Activated naive CD4-positive, alpha-beta T cell treated with anti-CD3 and anti-CD28 coated beads for 36 hours (primary cell): ENCODE data around the gene ZNF443. TPM values are rescaled to one million over a fixed set of nuclear protein-coding genes. Genes with fewer than 3 reads are reported as not detected.
"Not testable (repeated sequence)": the region's sequence is repeated elsewhere in the genome, so short reads cannot be mapped to it uniquely, and the experiment has no call there.

ENCODE experiments used
- CTCF ChIA-PET: fragments of 350-600 bp; sonication (Branson Sonifier 250); formaldehyde crosslinking; loops from one replicate; lab custom pipeline; 2021; ENCODE audit warnings: antibody characterized with exemption; lab: Charles Lee
- DNase-seq: peaks from one replicate; pipeline ENCODE4 v3.0.0-alpha.2; 2020
- H3K27ac Mint-ChIP-seq: one replicate; pipeline ENCODE4 v1.8.0; 2021; ENCODE audit warnings: mild to moderate bottlenecking, mixed read lengths
- H3K27me3 Mint-ChIP-seq: one replicate; pipeline ENCODE4 v1.8.0; 2021; ENCODE audit warnings: low read depth, mixed read lengths
- H3K36me3 Mint-ChIP-seq: one replicate; pipeline ENCODE4 v1.8.0; 2021; ENCODE audit warnings: low read depth, mixed read lengths
- H3K4me1 Mint-ChIP-seq: one replicate; pipeline ENCODE4 v1.8.0; 2021; ENCODE audit warnings: low read depth, mixed read lengths
- H3K4me3 Mint-ChIP-seq: one replicate; pipeline ENCODE4 v1.8.0; 2021; ENCODE audit warnings: mild to moderate bottlenecking, moderate library complexity, mixed read lengths
- H3K9me3 Mint-ChIP-seq: one replicate; pipeline ENCODE4 v1.8.0; 2021; ENCODE audit warnings: mixed read lengths
- intact Hi-C: fragments of 100-400 bp; cut with micrococcal nuclease; formaldehyde crosslinking; loops from one replicate; pipeline ENCODE4 v1.15.1; 2023
- total RNA-seq, 2 experiments: library from RNA; stranded (reverse); gene quantifications; one replicate each; pipeline ENCODE4 v1.2.3, GENCODE V29; 2021

Gene ZNF443
- total RNA-seq, 2 experiments from 2014 or later: 3.7 to 4.1 TPM

GRCh38 chr19:12464769-12465168 lies 23.9 kb upstream of the ZNF443 start:
- DNase-seq: no peak
- CTCF ChIA-PET: no interaction called here
- no peaks in the 10 kb centered on the region for H3K4me1 Mint-ChIP-seq
- H3K9me3 Mint-ChIP-seq: peaks cover 32% of the 10 kb centered on the region
- peaks cover 46% of the 10 kb centered on the region for H3K36me3 Mint-ChIP-seq
- H3K27me3 Mint-ChIP-seq: no peaks in the 10 kb centered on the region
- intact Hi-C loops: no loop called here
- H3K4me3 Mint-ChIP-seq: no peak overlapping the region
- no peak overlapping the region for H3K27ac Mint-ChIP-seq

DNA sequence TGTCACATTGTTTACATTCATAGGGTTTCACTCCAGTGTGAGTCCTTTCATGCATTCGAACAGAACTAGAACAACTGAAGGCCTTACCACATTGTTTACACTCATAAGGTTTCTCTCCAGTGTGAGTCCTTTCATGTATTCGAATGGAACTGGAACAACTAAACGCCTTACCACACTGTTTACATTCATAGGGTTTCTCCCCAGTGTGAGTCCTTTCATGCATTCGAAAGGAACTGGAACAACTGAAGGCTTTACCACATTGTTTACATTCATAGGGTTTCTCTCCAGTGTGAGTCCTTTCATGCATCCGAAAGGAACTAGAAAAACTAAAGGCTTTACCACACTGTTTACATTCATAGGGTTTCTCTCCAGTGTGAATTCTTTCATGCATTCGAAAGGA lies 23.3 kb upstream of the ZNF443 start:
- H3K9me3 Mint-ChIP-seq: peaks cover 36% of the 10 kb centered on the region
- intact Hi-C loops, H3K4me3 Mint-ChIP-seq, H3K27me3 Mint-ChIP-seq, DNase-seq, CTCF ChIA-PET, H3K27ac Mint-ChIP-seq, H3K4me1 Mint-ChIP-seq: not testable (repeated sequence)
- H3K36me3 Mint-ChIP-seq: peaks cover 52% of the 10 kb centered on the region

- Mint-ChIP-seq H3K27ac (no peak overlapping the region), H3K36me3 (peaks cover 25% of the 10 kb centered on the region), H3K4me1 (no peaks in the 10 kb centered on the region), H3K4me3 (no peak overlapping the region), H3K9me3 (peaks cover 24% of the 10 kb centered on the region), H3K27me3 (no peaks in the 10 kb centered on the region)
- intact Hi-C loops: no loop called here
- CTCF ChIA-PET: no interaction called here
- DNase-seq: no peak
Measured at GRCh38 chr19:12453495-12453894, 12.7 kb upstream of the ZNF443 start.

- Mint-ChIP-seq H3K27me3 (no peaks in the 10 kb centered on the region), H3K27ac (no peak overlapping the region), H3K4me1 (no peaks in the 10 kb centered on the region), H3K9me3 (peaks cover 14% of the 10 kb centered on the region), H3K4me3 (no peak overlapping the region), H3K36me3 (peaks cover 12% of the 10 kb centered on the region)
- intact Hi-C loops: no loop called here
- CTCF ChIA-PET: interaction anchor here (1.0 to 1.8 kb wide), 2 partner anchors 10 to 527 kb away, joined by 3 to 6 read pairs; partner anchors contain the start of gene ZNF443
- DNase-seq: no peak
Measured at GRCh38 chr19:12450844-12451243, 10.0 kb upstream of the ZNF443 start.

DNA sequence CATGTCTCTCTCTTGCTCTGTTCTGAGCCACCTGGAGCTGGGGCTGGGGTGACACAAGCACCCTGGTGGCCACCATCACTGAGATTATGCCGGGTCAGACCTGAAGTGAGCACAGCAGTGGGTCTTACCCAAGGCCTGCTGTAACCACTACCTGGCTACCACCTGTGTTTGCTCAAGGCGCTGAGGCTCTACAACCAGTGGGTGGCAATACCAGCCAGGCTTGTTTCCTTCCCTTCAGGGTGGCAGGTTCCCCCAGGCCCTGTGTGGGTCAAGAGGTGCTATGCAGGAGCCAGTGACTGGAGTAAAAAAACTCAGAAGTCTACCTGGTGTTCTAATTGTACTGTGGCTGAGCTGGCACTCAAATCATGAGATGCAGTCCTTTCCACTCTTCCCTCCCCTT lies 8.0 kb upstream of the ZNF443 start:
- no peaks in the 10 kb centered on the region for H3K4me1 Mint-ChIP-seq
- H3K4me3 Mint-ChIP-seq: no peak overlapping the region
- no peak for DNase-seq
- no peak overlapping the region for H3K27ac Mint-ChIP-seq
- H3K9me3 Mint-ChIP-seq: peaks cover 20% of the 10 kb centered on the region
- CTCF ChIA-PET: no interaction called here
- peaks cover 12% of the 10 kb centered on the region for H3K36me3 Mint-ChIP-seq
- no peaks in the 10 kb centered on the region for H3K27me3 Mint-ChIP-seq
- intact Hi-C loops: no loop called here

DNA sequence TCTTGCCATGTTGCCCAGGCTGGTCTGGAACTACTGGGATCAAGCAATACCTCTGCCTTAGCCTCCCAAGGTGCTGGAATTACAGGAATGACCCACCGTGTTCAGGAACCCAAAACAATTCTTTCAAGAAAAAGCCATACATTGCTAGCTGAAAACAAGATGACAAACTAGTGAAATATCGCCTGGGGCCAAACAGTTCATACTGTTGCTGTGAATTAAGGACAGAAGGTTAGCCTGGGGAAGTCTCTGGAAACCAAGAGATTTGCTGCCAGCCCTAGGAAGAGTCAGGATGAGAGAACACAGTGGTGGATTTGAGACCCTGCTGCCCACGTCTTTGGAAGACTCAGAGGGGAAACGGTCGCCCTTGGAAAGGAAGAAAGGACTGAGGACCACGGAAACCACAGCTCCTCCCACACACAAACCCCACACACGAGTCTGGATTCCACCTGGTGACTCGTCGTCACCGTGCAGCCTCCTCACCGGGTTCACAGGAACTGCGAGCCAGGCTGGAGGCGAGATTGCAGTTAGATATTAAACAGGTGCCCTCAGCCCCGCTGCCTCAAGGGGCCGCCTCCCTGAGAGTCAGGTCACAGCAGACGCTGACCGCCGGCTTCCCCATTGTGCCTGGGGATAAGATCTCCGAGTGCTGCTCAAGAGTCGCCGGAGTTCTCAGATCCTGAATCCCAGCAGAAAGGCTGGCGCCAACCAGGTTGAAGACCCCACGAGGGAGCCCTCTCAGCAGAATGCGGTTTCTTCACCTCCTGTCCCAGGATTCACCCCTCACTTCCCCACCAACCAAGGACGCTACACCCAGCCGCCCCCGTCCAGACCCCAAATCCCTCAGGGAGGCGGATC lies 908 bp downstream of the ZNF443 start:
- H3K9me3 Mint-ChIP-seq: peaks cover 15% of the 10 kb centered on the region
- H3K27ac Mint-ChIP-seq: peak overlapping the region; percentile 77
- H3K4me3 Mint-ChIP-seq: peak overlapping the region; percentile 100
- H3K4me1 Mint-ChIP-seq, H3K27me3 Mint-ChIP-seq, CTCF ChIA-PET: not testable (repeated sequence)
- intact Hi-C loops: loop anchor here (1.0 to 2.0 kb wide), 8 partner anchors 39 to 241 kb away; partner anchors contain the start of genes DHPS, ZNF44, ZNF442 and ZNF563
- peak; percentile 71 for DNase-seq
- H3K36me3 Mint-ChIP-seq: peaks cover 17% of the 10 kb centered on the region

GRCh38 chr19:12430726-12431299 lies 10.0 kb downstream of the ZNF443 start:
- H3K9me3 Mint-ChIP-seq: peaks cover 47% of the 10 kb centered on the region
- intact Hi-C loops, H3K27ac Mint-ChIP-seq, H3K4me1 Mint-ChIP-seq, H3K4me3 Mint-ChIP-seq, CTCF ChIA-PET, H3K27me3 Mint-ChIP-seq, DNase-seq: not testable (repeated sequence)
- peaks cover 66% of the 10 kb centered on the region for H3K36me3 Mint-ChIP-seq

GRCh38 chr19:12425888-12426274 lies 14.9 kb downstream of the ZNF443 start:
- no peaks in the 10 kb centered on the region for H3K27me3 Mint-ChIP-seq
- H3K36me3 Mint-ChIP-seq: peaks cover 50% of the 10 kb centered on the region
- intact Hi-C loops: no loop called here
- CTCF ChIA-PET: interaction anchor here (1.1 kb wide), 1 partner anchor 503 kb away, joined by 5 read pairs; no protein-coding TSS in a partner anchor
- H3K4me3 Mint-ChIP-seq: no peak overlapping the region
- no peaks in the 10 kb centered on the region for H3K4me1 Mint-ChIP-seq
- H3K9me3 Mint-ChIP-seq: peaks cover 38% of the 10 kb centered on the region
- no peak for DNase-seq
- H3K27ac Mint-ChIP-seq: no peak overlapping the region

DNA sequence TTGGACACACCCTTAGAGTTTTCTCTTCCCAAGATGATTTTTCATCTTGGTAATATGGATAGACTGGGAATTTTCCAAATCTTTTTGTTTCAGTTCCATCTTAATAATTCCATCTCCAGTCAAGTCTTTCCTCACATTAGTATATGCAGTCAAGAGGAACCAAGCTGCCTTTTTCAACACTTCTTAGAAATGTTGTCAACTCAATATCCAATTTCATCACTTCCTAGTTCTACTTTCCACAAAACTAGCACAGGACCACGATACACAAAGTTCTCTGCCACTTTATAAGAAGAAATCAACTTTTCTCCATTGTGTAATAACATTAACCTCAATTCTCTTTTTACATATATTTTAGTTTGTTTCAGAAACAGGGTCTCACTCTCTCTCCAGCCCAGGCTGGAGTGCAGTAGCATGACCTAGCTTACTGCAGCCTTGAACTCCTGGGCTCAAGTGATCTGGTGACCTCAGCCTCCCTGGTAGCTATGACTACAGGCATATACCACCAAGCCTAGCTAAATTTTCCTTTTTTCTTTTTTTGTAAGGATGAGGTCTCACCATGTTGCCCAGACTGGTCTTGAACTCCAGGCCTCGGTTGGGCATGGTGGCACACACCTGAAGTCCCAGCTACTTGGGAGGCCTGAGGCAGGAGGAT lies 15.5 kb downstream of the ZNF443 start:
- CTCF ChIA-PET: interaction anchor here (1.1 kb wide), 1 partner anchor 503 kb away, joined by 5 read pairs; no protein-coding TSS in a partner anchor
- DNase-seq: no peak
- H3K4me3 Mint-ChIP-seq: no peak overlapping the region
- no peaks in the 10 kb centered on the region for H3K27me3 Mint-ChIP-seq
- H3K4me1 Mint-ChIP-seq: no peaks in the 10 kb centered on the region
- intact Hi-C loops: no loop called here
- no peak overlapping the region for H3K27ac Mint-ChIP-seq
- H3K9me3 Mint-ChIP-seq: peaks cover 35% of the 10 kb centered on the region
- H3K36me3 Mint-ChIP-seq: peaks cover 45% of the 10 kb centered on the region

- DNase-seq, H3K4me3 Mint-ChIP-seq, H3K4me1 Mint-ChIP-seq, intact Hi-C loops, CTCF ChIA-PET, H3K27me3 Mint-ChIP-seq, H3K27ac Mint-ChIP-seq: not testable (repeated sequence)
- Mint-ChIP-seq H3K36me3 (peaks cover 28% of the 10 kb centered on the region), H3K9me3 (peaks cover 16% of the 10 kb centered on the region)
Measured at GRCh38 chr19:12417273-12417672, 23.5 kb downstream of the ZNF443 start.

- H3K9me3 Mint-ChIP-seq: peaks cover 10% of the 10 kb centered on the region
- intact Hi-C loops: no loop called here
- DNase-seq: no peak
Measured at GRCh38 chr19:12411893-12412292, 28.9 kb downstream of the ZNF443 start.

More at GRCh38 chr19:12411893-12412292, 28.9 kb downstream of the ZNF443 start:
- no peaks in the 10 kb centered on the region for H3K4me1 Mint-ChIP-seq
- H3K4me3 Mint-ChIP-seq: no peak overlapping the region
- CTCF ChIA-PET: interaction anchor here (0.6 kb wide), 1 partner anchor 111 kb away, joined by 3 read pairs; no protein-coding TSS in a partner anchor
- H3K27me3 Mint-ChIP-seq: no peaks in the 10 kb centered on the region
- no peak overlapping the region for H3K27ac Mint-ChIP-seq
- peaks cover 2% of the 10 kb centered on the region for H3K36me3 Mint-ChIP-seq
